ENCODE measurements around the gene EZR.
A peak's percentile ranks its signal among the peaks of the same experiment; 100 is the strongest.

Gene EZR

GRCh38 chr6:158718461-158719046 lies 100.6 kb downstream of the EZR start:
- DNase-seq (ENCODE audit: insufficient read length) (no peak), FAIRE-seq (peak; percentile 87)
- TF ChIP-seq POLR2A (IDR thresholded peaks at IDR 0.05; ENCODE audit: low read depth, low read length) = no peak
- no peak for TF ChIP-seq POLR2AphosphoS5 (IDR thresholded peaks at IDR 0.05; ENCODE audit: low read depth, low read length)
- TF ChIP-seq TAF1 (IDR thresholded peaks at IDR 0.05; ENCODE audit: borderline replicate concordance, low read depth, low read length) = no peak

DNA sequence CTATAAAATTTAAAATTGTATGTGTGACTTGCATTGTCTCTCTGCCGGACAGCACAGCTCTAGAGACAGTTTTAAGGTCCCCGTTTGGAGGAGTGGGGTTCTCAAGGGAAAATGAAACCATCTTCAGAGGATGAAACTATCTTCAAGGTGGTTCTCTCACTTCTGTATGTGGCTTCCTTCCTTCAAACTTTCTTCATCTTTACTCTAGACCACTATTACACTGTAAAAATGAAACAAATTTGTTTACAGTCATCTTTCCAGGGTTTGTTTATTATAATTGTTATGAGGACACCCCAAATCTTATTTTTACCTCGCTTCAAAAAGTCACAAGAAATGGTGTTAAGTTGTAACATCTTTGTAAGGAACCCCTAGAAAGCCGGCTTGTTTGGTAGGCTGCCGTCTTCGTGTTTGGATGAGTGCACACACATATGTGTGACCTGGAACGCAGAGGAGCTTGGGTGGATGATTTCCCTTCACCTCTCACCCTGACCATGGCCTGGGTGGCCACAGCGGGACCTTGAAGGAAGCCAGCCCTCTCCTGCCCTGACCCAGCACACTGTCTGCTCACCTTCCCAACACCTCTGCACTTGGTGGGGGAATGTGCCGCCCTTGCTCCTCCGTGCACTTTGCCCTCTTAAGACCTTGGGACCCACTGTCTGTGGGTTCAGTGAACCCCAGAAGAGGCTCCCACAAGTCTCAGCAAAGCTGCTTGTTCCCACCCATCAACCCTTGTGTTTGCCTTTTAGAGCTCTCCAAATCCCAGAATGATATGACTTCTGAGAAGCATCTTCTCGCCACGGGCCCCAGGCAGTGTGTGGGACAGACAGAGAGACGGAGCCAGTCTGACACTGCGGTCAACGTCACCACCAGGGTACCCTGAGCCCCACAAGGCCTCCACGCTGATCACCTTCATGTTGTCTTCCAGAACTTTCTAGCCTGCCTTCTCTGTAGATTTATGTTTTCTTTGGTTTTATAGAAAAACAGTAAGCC lies 101.5 kb downstream of the EZR start:
- no peak for DNase-seq (ENCODE audit: insufficient read length)
- peak; percentile 77 for FAIRE-seq
- TF ChIP-seq POLR2AphosphoS5 (IDR thresholded peaks at IDR 0.05; ENCODE audit: low read depth, low read length) = no peak
- TF ChIP-seq TAF1 (IDR thresholded peaks at IDR 0.05; ENCODE audit: borderline replicate concordance, low read depth, low read length) = no peak
- no peak for TF ChIP-seq POLR2A (IDR thresholded peaks at IDR 0.05; ENCODE audit: low read depth, low read length)

All from GM12892 (cell line).